Lung (tissue), 13 donors: ENCODE data around the gene PRKCB. TPM values are rescaled to one million over a fixed set of nuclear protein-coding genes. Genes with fewer than 3 reads are reported as not detected.

Experiments
- ATAC-seq: fragments of 200-7000 bp; cut with Tn5 transposase; one replicate; pipeline ENCODE4 v1.9.1; 2020; ENCODE audit warnings: moderate number of reproducible peaks; ENCODE audit not compliant: insufficient read depth, low FRiP score
- DNase-seq, 3 donors: peaks; one replicate each; pipeline ENCODE4 v3.0.0-alpha.2; 2013 to 2017
- H3K27ac ChIP-seq, 2 donors: one replicate each; pipeline ENCODE4 v1.5.1; 2013; ENCODE audit warnings: mild to moderate bottlenecking in 2 of 2, moderate library complexity in 2 of 2, control low read depth in 1 of 2, inconsistent platforms in 1 of 2, low read depth in 1 of 2, low read length in 1 of 2
- H3K27me3 ChIP-seq, 3 donors: one replicate each; pipeline ENCODE4 v1.5.1; 2013; ENCODE audit warnings: low read length in 2 of 3; ENCODE audit not compliant: control insufficient read depth in 3 of 3, insufficient read depth in 3 of 3
- H3K36me3 ChIP-seq, 4 donors: one replicate each; pipeline ENCODE4 v1.5.1; 2013; ENCODE audit warnings: low read length in 4 of 4, mild to moderate bottlenecking in 1 of 4, moderate library complexity in 1 of 4; ENCODE audit not compliant: control insufficient read depth in 4 of 4, insufficient read depth in 4 of 4
- H3K4me1 ChIP-seq, 5 donors: one replicate each; pipeline ENCODE4 v1.5.1; 2013; ENCODE audit warnings: low read length in 5 of 5, mild to moderate bottlenecking in 2 of 5, moderate library complexity in 1 of 5; ENCODE audit not compliant: control insufficient read depth in 5 of 5, insufficient read depth in 5 of 5
- H3K4me3 ChIP-seq: one replicate; pipeline ENCODE4 v1.5.1; 2013; ENCODE audit warnings: mild to moderate bottlenecking, control low read depth, moderate library complexity
- H3K9ac ChIP-seq, 2 donors: one replicate each; pipeline ENCODE4 v1.5.1; 2013; ENCODE audit warnings: low read length in 2 of 2, control low read depth in 1 of 2; ENCODE audit not compliant: insufficient read depth in 1 of 2
- H3K9me3 ChIP-seq, 4 donors: one replicate each; pipeline ENCODE4 v1.5.1; 2013; ENCODE audit warnings: low read length in 3 of 4, mild to moderate bottlenecking in 1 of 4, moderate library complexity in 1 of 4; ENCODE audit not compliant: control insufficient read depth in 4 of 4, insufficient read depth in 3 of 4
- CTCF ChIP-seq: IDR thresholded peaks from 2 replicates; pipeline ENCODE4 v1.5.1; 2012; ENCODE audit warnings: mild to moderate bottlenecking; ENCODE audit errors: control extremely low read depth, extremely low read depth
- polyA plus RNA-seq, 2 donors: library from polyadenylated mRNA; stranded (reverse); fragments of 200-250 nt; gene quantifications; one replicate each; pipeline ENCODE4 v1.2.1, GENCODE V29; 2013
- small RNA-seq: library from RNA; depleted of rRNA; stranded (forward); fragments of <200 nt; gene quantifications from one replicate; pipeline ENCODE3, GENCODE V24; 2014; ENCODE audit warnings: low replicate concordance
- total RNA-seq, 2 donors: library from RNA; depleted of rRNA in 1 of 2; stranded (reverse); fragments of >200 nt in 1 of 2; gene quantifications; one replicate each; pipeline ENCODE4 v1.2.1, GENCODE V29; 2014 to 2021
- donor health status: control.
- donor health status: control.
- donor health status: Bipolar disorder and iron deficiency.
- donor health status: healthy.
- donor health status: DM: yes; HTN: yes; CAD: no.

PRKCB gene
- total and polyA plus RNA-seq, 4 donors, result 2.5 to 46.4 (median 21.8) TPM

- H3K4me1 ChIP-seq, result no peaks in the 10 kb centered on the region
- H3K36me3 ChIP-seq, result no peaks in the 10 kb centered on the region
- peaks cover 0 to 7% (median 0%) of the 10 kb centered on the region in 4 donors for H3K9me3 ChIP-seq
- H3K9ac ChIP-seq, result no peak overlapping the region
- DNase-seq (no peak), ATAC-seq (no peak)
- H3K4me3 ChIP-seq, result no peak overlapping the region
- H3K27me3 ChIP-seq, result peaks cover 0 to 4% (median 0%) of the 10 kb centered on the region in 3 donors
- no peak overlapping the region for H3K27ac ChIP-seq
- no peak for TF ChIP-seq CTCF
These were observed 427.0 kb downstream of the PRKCB start for GRCh38 chr16:24262816-24263215.

Small RNA genes within 50 kb of the gene (small RNA-seq; reads per million reads assigned to genes)
- 0.06 reads per million for gene MIR1273H

Other genes with a start within 250 kb of the PRKCB start
- 10 to 100 TPM; 67.4 to 83.7 TPM for gene NDUFAB1, start 239.7 kb upstream of the PRKCB start, total RNA-seq
- 100 to 1,000 TPM in 1 of 2 donors, 10 to 100 TPM in 1; 96.5 to 127 TPM for gene NDUFAB1, start 239.7 kb upstream of the PRKCB start, polyA plus RNA-seq
- gene PALB2, start 194.7 kb upstream of the PRKCB start, total RNA-seq, result 10 to 100 TPM in 1 of 2 donors, 1 to 10 TPM in 1; 8.3 to 12.0 TPM
- 10 to 100 TPM in 1 of 2 donors, 1 to 10 TPM in 1; 6.3 to 12.9 TPM for gene PALB2, start 194.7 kb upstream of the PRKCB start, polyA plus RNA-seq
- 10 to 100 TPM; 39.0 to 46.2 TPM for gene DCTN5, start 194.5 kb upstream of the PRKCB start, total RNA-seq
- gene DCTN5, start 194.5 kb upstream of the PRKCB start, polyA plus RNA-seq, result 10 to 100 TPM; 10.5 to 30.4 TPM
- 1 to 10 TPM; 3.2 to 3.3 TPM for gene PLK1, start 157.1 kb upstream of the PRKCB start, total RNA-seq
- 1 to 10 TPM; 1.9 to 3.6 TPM for gene PLK1, start 157.1 kb upstream of the PRKCB start, polyA plus RNA-seq
- 10 to 100 TPM in 1 of 2 donors, under 1 TPM in 1; 0.46 to 10.6 TPM for gene ERN2, start 122.8 kb upstream of the PRKCB start, total RNA-seq
- 1 to 10 TPM; 2.6 to 4.4 TPM for gene ERN2, start 122.8 kb upstream of the PRKCB start, polyA plus RNA-seq
- gene CHP2, start 81.0 kb upstream of the PRKCB start, total RNA-seq, result 1 to 10 TPM in 1 of 2 donors, not detected in 1; 2.0 TPM
- under 1 TPM; 0.06 TPM for gene CHP2, start 81.0 kb upstream of the PRKCB start, polyA plus RNA-seq